Measurements from ENCODE around the gene RALGPS2. TPM values are rescaled to one million over a fixed set of nuclear protein-coding genes. Genes with fewer than 3 reads are reported as not detected.

RALGPS2 gene
- total and polyA plus RNA-seq, 2 of the 8 experiments (the other 6 are each of a cell fraction or from before 2014, with no cell fraction given): 6.7 to 38.0 TPM

DNA sequence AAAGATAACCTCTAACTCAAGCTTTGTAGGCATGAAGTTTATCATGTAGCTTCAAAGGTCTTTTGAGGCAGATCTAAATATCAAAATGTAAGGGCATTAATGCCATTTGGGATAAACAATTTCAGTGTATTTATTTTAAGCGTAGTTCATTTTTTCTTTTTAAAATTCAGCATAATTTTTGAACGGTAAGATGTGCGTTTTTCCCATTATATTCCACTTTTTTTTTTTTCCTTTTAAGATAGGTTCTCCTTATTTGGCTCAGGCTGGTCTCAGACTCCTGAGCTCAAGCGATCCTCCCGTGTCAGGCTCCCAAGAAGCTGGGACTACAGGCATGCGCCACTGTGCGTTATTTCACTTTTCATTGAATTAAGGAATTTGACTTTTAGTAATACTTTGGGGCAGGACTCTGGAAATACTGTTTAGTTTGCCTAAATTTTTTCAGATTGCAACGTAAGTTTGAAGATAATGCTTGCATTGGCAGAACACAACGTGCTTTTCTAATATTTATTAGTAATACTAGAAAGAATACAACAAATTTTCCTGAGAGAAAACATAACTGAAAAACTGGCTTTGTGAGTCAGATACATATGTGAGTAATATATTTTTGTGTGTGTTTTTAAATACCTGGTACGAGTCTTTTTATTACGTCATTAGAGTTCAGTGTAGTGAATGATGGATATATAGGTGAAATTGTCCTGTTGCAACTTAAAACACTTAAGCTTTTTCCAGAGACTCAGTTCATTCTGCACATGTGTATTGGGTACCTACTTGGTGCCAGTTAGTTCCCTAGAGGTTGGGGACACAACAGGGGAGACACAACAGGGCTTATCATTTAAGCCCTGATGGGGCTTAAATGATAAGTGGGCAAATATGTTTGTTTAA, 2.2 kb downstream of the RALGPS2 start (continued):
- TF ChIP-seq CHD7 (IDR thresholded peaks at IDR 0.05; ENCODE audit: insufficient replicate concordance, low read length) (no peak), KDM5A (IDR thresholded peaks at IDR 0.05; ENCODE audit: low read length) (no peak), TEAD4 (IDR thresholded peaks at IDR 0.05; ENCODE audit: low read depth, low read length) (no peak), CHD2 (IDR thresholded peaks at IDR 0.05; ENCODE audit: low read length) (no peak), RFX5 (IDR thresholded peaks at IDR 0.05; ENCODE audit: borderline replicate concordance, low read depth, low read length) (no peak), BCL11A (IDR thresholded peaks at IDR 0.05; ENCODE audit: low read depth in 2 of 2, low read length in 2 of 2) (no peak)
